HL-60 (cell line): Measurements from ENCODE around the gene IL17RB.

ENCODE experiments used
- GABPA ChIP-seq: IDR thresholded peaks from 2 replicates; pipeline ENCODE4 v1.6.1; 2012; ENCODE audit warnings: low read depth
- TF ChIP-seq, protein P1 (sequence below): IDR thresholded peaks from one replicate; pipeline ENCODE4 v1.5.1; 2011; ENCODE audit warnings: low read length, control low read depth, inconsistent platforms; ENCODE audit not compliant: insufficient read depth

DNA sequence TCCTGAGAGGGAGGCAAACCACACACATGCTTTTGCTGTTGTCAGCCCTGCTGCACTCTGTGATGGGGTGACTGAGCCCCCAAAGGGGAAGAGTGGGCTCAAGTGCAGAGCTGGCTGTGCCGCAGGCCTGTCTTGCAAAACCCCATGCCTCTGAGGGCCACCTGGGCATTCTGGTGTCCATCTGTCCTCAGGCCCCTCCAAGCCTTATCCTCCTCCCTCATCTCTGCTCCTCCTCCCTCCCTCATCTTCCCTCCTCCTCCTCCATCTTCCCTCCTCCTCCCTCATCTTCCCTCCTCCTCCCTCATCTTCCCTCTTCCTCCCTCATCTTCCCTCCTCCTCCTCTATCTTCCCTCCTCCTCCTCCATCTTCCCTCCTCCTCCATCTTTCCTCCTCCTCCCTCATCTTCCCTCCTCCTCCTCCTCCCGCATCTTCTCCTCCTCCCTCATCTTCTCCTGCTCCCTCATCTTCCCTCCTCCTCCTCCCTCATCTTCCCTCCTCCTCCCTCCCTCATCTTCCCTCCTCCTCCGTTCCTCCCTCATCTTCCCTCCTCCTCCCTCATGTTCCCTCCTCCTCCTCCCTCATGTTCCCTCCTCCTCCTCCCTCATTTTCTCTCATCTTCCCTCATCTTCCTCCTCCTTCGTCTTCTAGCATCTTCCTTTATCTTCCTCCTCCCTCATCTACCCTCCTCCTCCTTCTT, 40.8 kb upstream of the IL17RB start:
- TF ChIP-seq, protein P1, sequence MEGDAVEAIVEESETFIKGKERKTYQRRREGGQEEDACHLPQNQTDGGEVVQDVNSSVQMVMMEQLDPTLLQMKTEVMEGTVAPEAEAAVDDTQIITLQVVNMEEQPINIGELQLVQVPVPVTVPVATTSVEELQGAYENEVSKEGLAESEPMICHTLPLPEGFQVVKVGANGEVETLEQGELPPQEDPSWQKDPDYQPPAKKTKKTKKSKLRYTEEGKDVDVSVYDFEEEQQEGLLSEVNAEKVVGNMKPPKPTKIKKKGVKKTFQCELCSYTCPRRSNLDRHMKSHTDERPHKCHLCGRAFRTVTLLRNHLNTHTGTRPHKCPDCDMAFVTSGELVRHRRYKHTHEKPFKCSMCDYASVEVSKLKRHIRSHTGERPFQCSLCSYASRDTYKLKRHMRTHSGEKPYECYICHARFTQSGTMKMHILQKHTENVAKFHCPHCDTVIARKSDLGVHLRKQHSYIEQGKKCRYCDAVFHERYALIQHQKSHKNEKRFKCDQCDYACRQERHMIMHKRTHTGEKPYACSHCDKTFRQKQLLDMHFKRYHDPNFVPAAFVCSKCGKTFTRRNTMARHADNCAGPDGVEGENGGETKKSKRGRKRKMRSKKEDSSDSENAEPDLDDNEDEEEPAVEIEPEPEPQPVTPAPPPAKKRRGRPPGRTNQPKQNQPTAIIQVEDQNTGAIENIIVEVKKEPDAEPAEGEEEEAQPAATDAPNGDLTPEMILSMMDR: no peak
- no peak for TF ChIP-seq GABPA
